ENCODE data around the gene CD8B. TPM values are rescaled to one million over a fixed set of nuclear protein-coding genes. Genes with fewer than 3 reads are reported as not detected.

CD8B gene
- total RNA-seq, 1 experiment from 2014 or later: 0.24 TPM

- Mint-ChIP-seq H3K36me3 (ENCODE audit: insufficient read depth in 1 of 3, low read depth in 3 of 3) (peaks cover 0 to 13% (median 12%) of the 10 kb centered on the region in 3 experiments; a peak in 5 of 7 replicates), H3K4me1 (peaks cover under 1 to 8% of the 10 kb centered on the region in 2 experiments; a peak in 3 of 4 replicates), H3K27me3 (ENCODE audit: low read depth) (peaks cover 7% of the 10 kb centered on the region), H3K27ac (no peak overlapping the region), H3K9me3 (no peaks in the 10 kb centered on the region), H3K4me3 (no peak overlapping the region)
- H4K91ac ChIP-seq (ENCODE audit: insufficient read length, low read depth, low read length): no peak overlapping the region
- no peak overlapping the region for H3T11ph ChIP-seq (ENCODE audit: low read length)
- DNase-seq: no peak
- H3K4me1 ChIP-seq (ENCODE audit: insufficient read depth, low read length): no peaks in the 10 kb centered on the region
- H3K79me1 ChIP-seq (ENCODE audit: insufficient read depth, low read depth, low read length, poor library complexity, severe bottlenecking): no peaks in the 10 kb centered on the region
- H2AK5ac ChIP-seq (ENCODE audit: insufficient read length, low read length): no peak overlapping the region
- H3K27ac ChIP-seq (ENCODE audit: insufficient read length, low read depth, low read length): no peak overlapping the region
- H3K9ac ChIP-seq (ENCODE audit: extremely low read depth, insufficient read length, low read length): no peak overlapping the region
- WGBS (ENCODE audit: extremely low coverage, insufficient read length, low lambda C conversion rate): no CpG with 5 or more reads among the region's 2 CpGs
- no peak overlapping the region for H3K4ac ChIP-seq (ENCODE audit: low read depth, low read length)
- no peaks in the 10 kb centered on the region for H3K27me3 ChIP-seq (ENCODE audit: insufficient read depth, low read length)
- no peak overlapping the region for H3K14ac ChIP-seq (ENCODE audit: insufficient read depth, low read length)
- no peak overlapping the region for H4K8ac ChIP-seq (replicated peaks; ENCODE audit: insufficient read length, low read depth, low read length)
- H3K56ac ChIP-seq (ENCODE audit: insufficient read length, low read depth, low read length): no peak overlapping the region
- H2BK120ac ChIP-seq (ENCODE audit: low read depth, low read length, poor library complexity, severe bottlenecking): no peak overlapping the region
- H4K5ac ChIP-seq (ENCODE audit: insufficient read length, low read depth, low read length): no peak overlapping the region
- no peak overlapping the region for H3K4me2 ChIP-seq (ENCODE audit: insufficient read depth, insufficient read length, low read length)
- no peaks in the 10 kb centered on the region for H3K23me2 ChIP-seq (ENCODE audit: insufficient read length, low read depth, low read length, poor library complexity, severe bottlenecking)
- no peak overlapping the region for H2AFZ ChIP-seq (ENCODE audit: low read length)
- no peak overlapping the region for H2BK5ac ChIP-seq (ENCODE audit: insufficient read length, low read length)
- no peak overlapping the region for H2BK12ac ChIP-seq (ENCODE audit: insufficient read length, low read depth, low read length)
- no peak overlapping the region for H3K23ac ChIP-seq (ENCODE audit: insufficient read length, low read depth, low read length)
- no peaks in the 10 kb centered on the region for H3K9me3 ChIP-seq (ENCODE audit: control insufficient read depth, low read depth, low read length)
- no peaks in the 10 kb centered on the region for H3K79me2 ChIP-seq (ENCODE audit: insufficient read depth, low read length)
- no peak for TF ChIP-seq CTCF (conservative IDR thresholded peaks at IDR 0.05)
- H3K18ac ChIP-seq (ENCODE audit: insufficient read length, low read depth, low read length): no peak overlapping the region
- no peak overlapping the region for H2BK20ac ChIP-seq (ENCODE audit: low read depth, low read length, poor library complexity, severe bottlenecking)
- H2BK15ac ChIP-seq (ENCODE audit: low read depth, low read length): no peak overlapping the region
- no peaks in the 10 kb centered on the region for H4K20me1 ChIP-seq (ENCODE audit: control insufficient read depth, insufficient read depth, insufficient read length)
Observed at GRCh38 chr2:86778957-86779356, 82.7 kb downstream of the CD8B start.
